B cell (primary cell): ENCODE results near the gene TSPAN32. TPM values are rescaled to one million over a fixed set of nuclear protein-coding genes. Genes with fewer than 3 reads are reported as not detected.

Experiments used
- ATAC-seq: fragments of 200-7000 bp; cut with Tn5 transposase; one replicate; pipeline ENCODE4 v1.10.0; 2021; ENCODE audit warnings: low read depth, mild to moderate bottlenecking, moderate number of reproducible peaks, moderate library complexity
- CTCF ChIA-PET: fragments of 350-600 bp; sonication (Branson Sonifier 250); formaldehyde crosslinking; loops from one replicate; lab custom pipeline; 2021; ENCODE audit warnings: antibody characterized with exemption, inconsistent platforms; lab: Charles Lee
- POLR2A ChIA-PET: fragments of 350-600 bp; sonication (Branson Sonifier 250); formaldehyde crosslinking; loops from one replicate; lab custom pipeline; 2021; ENCODE audit warnings: antibody characterized with exemption; lab: Charles Lee
- DNase-seq: peaks from one replicate; pipeline ENCODE4 v3.0.0; 2013
- H2AFZ ChIP-seq: 2 replicates; pipeline ENCODE4 v1.6.1; 2012; ENCODE audit warnings: mild to moderate bottlenecking, low read depth, low read length; ENCODE audit not compliant: insufficient read depth, poor library complexity, severe bottlenecking
- H3K27ac ChIP-seq, 2 donors: 1 replicate in 1 of 2; 2 replicates in 1 of 2; pipeline ENCODE4 v1.5.1; 2012 to 2013; ENCODE audit warnings: low read length in 2 of 2, mild to moderate bottlenecking in 2 of 2, moderate library complexity in 1 of 2
- H3K27me3 ChIP-seq, 4 experiments: fragments of 200-600 bp in 1 of 4; sonication (generic) in 1 of 4; replicated peaks in 1 of 4; 1 replicate in 2 of 4; 2 replicates in 2 of 4; pipeline versions ENCODE4 v1.6.1 to v1.7.0; 2013 to 2016; ENCODE audit warnings: low read length in 3 of 4, mild to moderate bottlenecking in 2 of 4, mixed read lengths in 1 of 4, moderate library complexity in 1 of 4; ENCODE audit not compliant: insufficient read depth in 4 of 4, control insufficient read depth in 3 of 4; ENCODE audit errors: control extremely low read depth in 1 of 4
- H3K36me3 ChIP-seq, 2 experiments: replicated peaks in 1 of 2; 1 replicate in 1 of 2; 2 replicates in 1 of 2; pipeline versions ENCODE4 v1.6.1 to v1.7.1; 2013; ENCODE audit warnings: low read length in 1 of 2; ENCODE audit not compliant: insufficient read depth in 2 of 2, control insufficient read depth in 1 of 2; ENCODE audit errors: control extremely low read depth in 1 of 2, extremely low read depth in 1 of 2
- H3K4me1 ChIP-seq, 2 donors: fragments of 200-600 bp in 1 of 2; sonication (generic) in 1 of 2; 1 replicate in 1 of 2; 2 replicates in 1 of 2; pipeline versions ENCODE4 v1.5.1 to v1.6.1; 2013 to 2017; ENCODE audit warnings: low read length in 2 of 2; ENCODE audit not compliant: control insufficient read depth in 2 of 2, insufficient read depth in 2 of 2
- H3K4me2 ChIP-seq: replicated peaks from 2 replicates; pipeline ENCODE3; 2012; ENCODE audit warnings: mild to moderate bottlenecking, low read depth, low read length; ENCODE audit not compliant: poor library complexity, severe bottlenecking
- H3K4me3 ChIP-seq, 5 experiments: fragments of 200-600 bp in 1 of 5; sonication (generic) in 1 of 5; 1 replicate in 3 of 5; 2 replicates in 2 of 5; pipeline versions ENCODE4 v1.5.1 to v1.7.0; 2011 to 2016; ENCODE audit warnings: low read length in 4 of 5, mild to moderate bottlenecking in 4 of 5, low read depth in 2 of 5, control low read depth in 1 of 5, moderate library complexity in 1 of 5; ENCODE audit not compliant: insufficient read depth in 1 of 5; ENCODE audit errors: control extremely low read depth in 1 of 5, extremely low read depth in 1 of 5
- H3K79me2 ChIP-seq: fragments of 200-600 bp; sonication (generic); one replicate; pipeline ENCODE4 v1.6.0; 2016; ENCODE audit warnings: low read length; ENCODE audit not compliant: control insufficient read depth, insufficient read depth
- H3K9ac ChIP-seq: fragments of 200-600 bp; sonication (generic); 2 replicates; pipeline ENCODE4 v1.6.1; 2017; ENCODE audit warnings: mild to moderate bottlenecking, low read length, moderate library complexity
- H3K9me3 ChIP-seq, 3 donors: one replicate each; pipeline versions ENCODE4 v1.6.1 to v1.7.1; 2013; ENCODE audit warnings: low read length in 2 of 3; ENCODE audit not compliant: control insufficient read depth in 2 of 3, insufficient read depth in 1 of 3; ENCODE audit errors: control extremely low read depth in 1 of 3
- H4K20me1 ChIP-seq: 2 replicates; pipeline ENCODE4 v1.6.0; 2012; ENCODE audit warnings: mild to moderate bottlenecking, low read length; ENCODE audit not compliant: insufficient read depth, control insufficient read depth, poor library complexity, severe bottlenecking
- H3K27ac Mint-ChIP-seq: one replicate; pipeline ENCODE4 v1.8.0; 2021; ENCODE audit warnings: mixed read lengths
- H3K27me3 Mint-ChIP-seq: one replicate; pipeline ENCODE4 v1.8.0; 2021; ENCODE audit warnings: mixed read lengths
- H3K4me1 Mint-ChIP-seq: one replicate; pipeline ENCODE4 v1.8.0; 2021; ENCODE audit warnings: mixed read lengths
- H3K4me3 Mint-ChIP-seq: one replicate; pipeline ENCODE4 v1.8.0; 2021; ENCODE audit warnings: mixed read lengths
- H3K9me3 Mint-ChIP-seq: one replicate; pipeline ENCODE4 v1.8.0; 2022; ENCODE audit warnings: mixed read lengths; ENCODE audit not compliant: insufficient read depth
- EZH2 ChIP-seq: IDR thresholded peaks from 2 replicates; pipeline ENCODE4 v1.6.1; 2012; ENCODE audit warnings: borderline replicate concordance, low read depth, mild to moderate bottlenecking, moderate library complexity, low read length; ENCODE audit not compliant: insufficient read depth, poor library complexity, severe bottlenecking
- WGBS: methylation state at CpG from one replicate; pipeline ENCODE4 v1.1.5; 2013; ENCODE audit warnings: missing lambda C conversion rate; ENCODE audit not compliant: insufficient coverage; 5-methylcytosine and 5-hydroxymethylcytosine counted together
- intact Hi-C: fragments of 100-400 bp; cut with micrococcal nuclease; formaldehyde crosslinking; loops from one replicate; pipeline ENCODE4 v1.10.0; 2022
- polyA plus RNA-seq: library from polyadenylated mRNA; depleted of rRNA; stranded (reverse); fragments of >200 nt; gene quantifications from 2 replicates; pipeline ENCODE4 v1.2.3, GENCODE V29; 2012
- total RNA-seq, 2 donors: library from RNA; stranded (reverse); fragments of 120-200 nt in 1 of 2; gene quantifications; 1 replicate in 1 of 2; 2 replicates in 1 of 2; pipeline versions ENCODE4 v1.2.3 to v1.2.4, GENCODE V29; 2013 to 2022
- TF ChIP-seq, protein P1 (sequence below): fragments of 200-600 bp; IDR thresholded peaks from one replicate; pipeline ENCODE4 v1.8.0; 2022; ENCODE audit warnings: antibody characterized with exemption, mild to moderate bottlenecking

Gene TSPAN32
- total and polyA plus RNA-seq, 2 donors (not counting 1 experiment from before 2014, with no cell fraction given): 22.2 to 75.9 TPM

DNA sequence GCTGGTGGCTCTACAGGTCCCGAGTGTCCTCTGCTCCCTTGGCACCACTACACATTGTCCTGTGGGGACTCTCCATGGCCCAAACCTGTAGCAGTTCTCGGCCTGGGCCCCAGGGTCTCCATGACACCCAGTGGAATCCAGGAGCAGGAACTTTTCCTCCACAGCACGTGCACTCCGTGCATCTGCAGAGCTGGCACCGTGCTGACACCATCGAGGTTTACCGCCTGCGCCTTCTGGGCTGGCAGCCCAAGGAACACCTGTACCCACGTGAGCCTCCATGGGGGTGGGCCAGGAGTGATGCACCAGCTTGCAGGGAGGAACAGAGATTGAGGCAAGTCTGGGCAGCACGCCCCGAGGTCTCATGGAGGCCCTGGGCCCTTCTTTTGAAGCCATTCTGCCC is 25.2 kb downstream of the TSPAN32 start:
- no peaks in the 10 kb centered on the region for H3K4me1 Mint-ChIP-seq
- Histone ChIP-seq H3K36me3 (no peaks in the 10 kb centered on the region), H3K79me2 (no peaks in the 10 kb centered on the region), H3K9me3 (peaks cover 0 to 19% (median 7%) of the 10 kb centered on the region in 3 donors), H3K9ac (no peak overlapping the region), H2AFZ (no peak overlapping the region), H3K27ac (no peak overlapping the region), H3K4me1 (no peaks in the 10 kb centered on the region), H3K27me3 (no peaks in the 10 kb centered on the region), H4K20me1 (no peaks in the 10 kb centered on the region), H3K4me3 (no peak overlapping the region), H3K4me2 (no peak overlapping the region)
- no peak overlapping the region for H3K4me3 Mint-ChIP-seq
- no peak for TF ChIP-seq EZH2
- TF ChIP-seq, protein P1, sequence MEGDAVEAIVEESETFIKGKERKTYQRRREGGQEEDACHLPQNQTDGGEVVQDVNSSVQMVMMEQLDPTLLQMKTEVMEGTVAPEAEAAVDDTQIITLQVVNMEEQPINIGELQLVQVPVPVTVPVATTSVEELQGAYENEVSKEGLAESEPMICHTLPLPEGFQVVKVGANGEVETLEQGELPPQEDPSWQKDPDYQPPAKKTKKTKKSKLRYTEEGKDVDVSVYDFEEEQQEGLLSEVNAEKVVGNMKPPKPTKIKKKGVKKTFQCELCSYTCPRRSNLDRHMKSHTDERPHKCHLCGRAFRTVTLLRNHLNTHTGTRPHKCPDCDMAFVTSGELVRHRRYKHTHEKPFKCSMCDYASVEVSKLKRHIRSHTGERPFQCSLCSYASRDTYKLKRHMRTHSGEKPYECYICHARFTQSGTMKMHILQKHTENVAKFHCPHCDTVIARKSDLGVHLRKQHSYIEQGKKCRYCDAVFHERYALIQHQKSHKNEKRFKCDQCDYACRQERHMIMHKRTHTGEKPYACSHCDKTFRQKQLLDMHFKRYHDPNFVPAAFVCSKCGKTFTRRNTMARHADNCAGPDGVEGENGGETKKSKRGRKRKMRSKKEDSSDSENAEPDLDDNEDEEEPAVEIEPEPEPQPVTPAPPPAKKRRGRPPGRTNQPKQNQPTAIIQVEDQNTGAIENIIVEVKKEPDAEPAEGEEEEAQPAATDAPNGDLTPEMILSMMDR: no peak
- no peak for ATAC-seq
- ChIA-PET POLR2A (interaction anchor here (0.7 kb wide), 1 partner anchor 73 kb away, joined by 4 read pairs; the partner anchor contains the start of gene TSSC4), CTCF (no interaction called here)
- H3K27ac Mint-ChIP-seq: no peak overlapping the region
- DNase-seq: no peak
- H3K27me3 Mint-ChIP-seq: peaks cover 20% of the 10 kb centered on the region
- intact Hi-C loops: no loop called here
- 86% methylated on average over 11 of the region's 11 CpGs for WGBS
- H3K9me3 Mint-ChIP-seq: peaks cover 5% of the 10 kb centered on the region

DNA sequence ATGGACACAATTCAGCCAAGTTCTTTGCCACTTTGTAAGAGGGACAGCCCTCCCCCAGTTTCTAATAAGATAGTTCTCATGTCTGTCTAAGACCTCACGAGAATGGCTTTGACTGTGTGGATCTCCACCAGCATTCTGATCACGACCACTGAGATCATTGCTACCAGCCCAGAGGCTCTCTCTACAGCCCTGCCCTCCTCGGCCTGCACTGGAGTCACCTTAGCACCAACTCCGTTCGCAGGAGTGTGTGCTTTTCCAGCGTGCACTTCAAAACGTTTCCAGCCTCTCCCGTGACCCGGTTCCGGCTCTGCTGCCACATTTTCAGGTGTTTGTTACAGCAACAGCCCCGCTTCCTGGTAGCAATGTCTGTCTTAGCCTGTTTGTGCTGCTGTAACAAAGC is 26.2 kb downstream of the TSPAN32 start:
- Mint-ChIP-seq H3K4me1 (no peaks in the 10 kb centered on the region), H3K27ac (no peak overlapping the region), H3K27me3 (peaks cover 16% of the 10 kb centered on the region), H3K4me3 (no peak overlapping the region), H3K9me3 (peaks cover under 1% of the 10 kb centered on the region)
- Histone ChIP-seq H2AFZ (no peak overlapping the region), H3K79me2 (no peaks in the 10 kb centered on the region), H3K27me3 (no peaks in the 10 kb centered on the region), H3K36me3 (no peaks in the 10 kb centered on the region), H3K4me2 (no peak overlapping the region), H4K20me1 (no peaks in the 10 kb centered on the region), H3K9me3 (peaks cover 0 to 19% (median 7%) of the 10 kb centered on the region in 3 donors), H3K4me1 (no peaks in the 10 kb centered on the region), H3K27ac (no peak overlapping the region), H3K4me3 (no peak overlapping the region), H3K9ac (no peak overlapping the region)
- ChIA-PET CTCF (no interaction called here), POLR2A (no interaction called here)
- 90% methylated on average over 11 of the region's 11 CpGs for WGBS
- DNase-seq (no peak), ATAC-seq (no peak)
- intact Hi-C loops: no loop called here
- no peak for TF ChIP-seq EZH2
- TF ChIP-seq, protein P1: no peak
